ENCODE data around the gene SYT11.

The SYT11 gene

GRCh38 chr1:155850345-155850744 lies 9.0 kb upstream of the SYT11 start:
- DNase-seq (ENCODE audit: low read depth): no peak
- H3K4me3 ChIP-seq (ENCODE audit: low read depth, low read length): no peak overlapping the region

GRCh38 chr1:155856257-155856974 lies 3.0 kb upstream of the SYT11 start:
- DNase-seq (ENCODE audit: low read depth): no peak
- peak overlapping the region; percentile 95 for H3K4me3 ChIP-seq (ENCODE audit: low read depth, low read length)
- no peak for TF ChIP-seq CTCF (IDR thresholded peaks at IDR 0.05; ENCODE audit: insufficient read depth, low read depth, low read length, missing control alignments)

More at GRCh38 chr1:155850345-155850744, 9.0 kb upstream of the SYT11 start:
- TF ChIP-seq CTCF (IDR thresholded peaks at IDR 0.05; ENCODE audit: insufficient read depth, low read depth, low read length, missing control alignments): no peak

- H3K4me3 ChIP-seq (ENCODE audit: low read depth, low read length): peak within 1 kb of the TSS; percentile 95
- no peak for TF ChIP-seq CTCF (IDR thresholded peaks at IDR 0.05; ENCODE audit: insufficient read depth, low read depth, low read length, missing control alignments)
- peak; percentile 95 for DNase-seq (ENCODE audit: low read depth)
These were observed 2.1 kb upstream of the SYT11 start, which contains the start of gene GON4L for GRCh38 chr1:155856975-155857930. TSS of gene GON4L (minus strand) at chr1:155857214. CDS start at chr1:155853780, 3,434 bp downstream.

GRCh38 chr1:155858800-155859233 lies 550 bp upstream of the SYT11 start:
- DNase-seq (ENCODE audit: low read depth): peak; percentile 66
- no peak for TF ChIP-seq CTCF (IDR thresholded peaks at IDR 0.05; ENCODE audit: insufficient read depth, low read depth, low read length, missing control alignments)
- H3K4me3 ChIP-seq (ENCODE audit: low read depth, low read length): peak overlapping the region; percentile 74

GRCh38 chr1:155859881-155860871 lies 809 bp downstream of the SYT11 start:
- peak overlapping the region; percentile 79 for H3K4me3 ChIP-seq (ENCODE audit: low read depth, low read length)
- TF ChIP-seq CTCF (IDR thresholded peaks at IDR 0.05; ENCODE audit: insufficient read depth, low read depth, low read length, missing control alignments): no peak
- peak; percentile 73 for DNase-seq (ENCODE audit: low read depth)

- TF ChIP-seq CTCF (IDR thresholded peaks at IDR 0.05; ENCODE audit: insufficient read depth, low read depth, low read length, missing control alignments): no peak
- no peak for DNase-seq (ENCODE audit: low read depth)
- H3K4me3 ChIP-seq (ENCODE audit: low read depth, low read length): peak overlapping the region; percentile 79
These were observed 1.7 kb downstream of the SYT11 start for GRCh38 chr1:155860970-155861510.
